Activated CD8-positive, alpha-beta T cell treated with anti-CD3 and anti-CD28 coated beads for 36 hours (primary cell): ENCODE data around the gene FAM13A. TPM values are rescaled to one million over a fixed set of nuclear protein-coding genes. Genes with fewer than 3 reads are reported as not detected.

Source experiments
- ATAC-seq: fragments of 200-7000 bp; cut with Tn5 transposase; one replicate; pipeline ENCODE4 v1.10.0; 2021; ENCODE audit warnings: mild to moderate bottlenecking, moderate library complexity
- CTCF ChIA-PET: fragments of 350-600 bp; sonication (Branson Sonifier 250); formaldehyde crosslinking; loops from one replicate; lab custom pipeline; 2021; ENCODE audit warnings: antibody characterized with exemption; lab: Charles Lee
- POLR2A ChIA-PET: fragments of 350-600 bp; sonication (Branson Sonifier 250); formaldehyde crosslinking; loops from one replicate; lab custom pipeline; 2021; ENCODE audit warnings: antibody characterized with exemption; lab: Charles Lee
- DNase-seq: peaks from one replicate; pipeline ENCODE4 v3.0.0-alpha.2; 2020
- H3K27ac Mint-ChIP-seq: one replicate; pipeline ENCODE4 v1.8.0; 2021; ENCODE audit warnings: mild to moderate bottlenecking, mixed read lengths
- H3K27me3 Mint-ChIP-seq: one replicate; pipeline ENCODE4 v1.8.0; 2021; ENCODE audit warnings: mixed read lengths
- H3K36me3 Mint-ChIP-seq: one replicate; pipeline ENCODE4 v1.8.0; 2021; ENCODE audit warnings: low read depth, mixed read lengths
- H3K4me1 Mint-ChIP-seq: one replicate; pipeline ENCODE4 v1.8.0; 2021; ENCODE audit warnings: low read depth, mixed read lengths
- H3K4me3 Mint-ChIP-seq: one replicate; pipeline ENCODE4 v1.8.0; 2021; ENCODE audit warnings: mild to moderate bottlenecking, moderate library complexity, mixed read lengths
- H3K9me3 Mint-ChIP-seq: one replicate; pipeline ENCODE4 v1.8.0; 2021; ENCODE audit warnings: mixed read lengths
- intact Hi-C: fragments of 100-400 bp; cut with micrococcal nuclease; formaldehyde crosslinking; loops from one replicate; pipeline ENCODE4 v1.10.0; 2022
- total RNA-seq, 2 experiments: library from RNA; stranded (reverse); gene quantifications; one replicate each; pipeline ENCODE4 v1.2.3, GENCODE V29; 2021
- TF ChIP-seq, protein P1 (sequence below): fragments of 200-600 bp; IDR thresholded peaks from one replicate; pipeline ENCODE4 v1.8.0; 2022; ENCODE audit warnings: antibody characterized with exemption, mild to moderate bottlenecking

FAM13A gene
- total RNA-seq, 2 experiments from 2014 or later, result 4.5 to 6.0 TPM

GRCh38 chr4:89001647-89002445 lies 55.1 kb downstream of the FAM13A start:
- intact Hi-C loops, result no loop called here
- Mint-ChIP-seq H3K36me3 (no peaks in the 10 kb centered on the region), H3K27ac (no peak overlapping the region), H3K4me1 (no peaks in the 10 kb centered on the region), H3K27me3 (peaks cover 2% of the 10 kb centered on the region), H3K9me3 (peaks cover 3% of the 10 kb centered on the region), H3K4me3 (no peak overlapping the region)
- ATAC-seq (no peak), DNase-seq (no peak)
- ChIA-PET CTCF (no interaction called here), POLR2A (no interaction called here)
- TF ChIP-seq, protein P1, sequence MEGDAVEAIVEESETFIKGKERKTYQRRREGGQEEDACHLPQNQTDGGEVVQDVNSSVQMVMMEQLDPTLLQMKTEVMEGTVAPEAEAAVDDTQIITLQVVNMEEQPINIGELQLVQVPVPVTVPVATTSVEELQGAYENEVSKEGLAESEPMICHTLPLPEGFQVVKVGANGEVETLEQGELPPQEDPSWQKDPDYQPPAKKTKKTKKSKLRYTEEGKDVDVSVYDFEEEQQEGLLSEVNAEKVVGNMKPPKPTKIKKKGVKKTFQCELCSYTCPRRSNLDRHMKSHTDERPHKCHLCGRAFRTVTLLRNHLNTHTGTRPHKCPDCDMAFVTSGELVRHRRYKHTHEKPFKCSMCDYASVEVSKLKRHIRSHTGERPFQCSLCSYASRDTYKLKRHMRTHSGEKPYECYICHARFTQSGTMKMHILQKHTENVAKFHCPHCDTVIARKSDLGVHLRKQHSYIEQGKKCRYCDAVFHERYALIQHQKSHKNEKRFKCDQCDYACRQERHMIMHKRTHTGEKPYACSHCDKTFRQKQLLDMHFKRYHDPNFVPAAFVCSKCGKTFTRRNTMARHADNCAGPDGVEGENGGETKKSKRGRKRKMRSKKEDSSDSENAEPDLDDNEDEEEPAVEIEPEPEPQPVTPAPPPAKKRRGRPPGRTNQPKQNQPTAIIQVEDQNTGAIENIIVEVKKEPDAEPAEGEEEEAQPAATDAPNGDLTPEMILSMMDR, result no peak

- no peaks in the 10 kb centered on the region for H3K36me3 Mint-ChIP-seq
- ChIA-PET POLR2A (no interaction called here), CTCF (interaction anchor here (2.6 kb wide), 1 partner anchor 23 kb away, joined by 11 read pairs; no protein-coding TSS in a partner anchor)
- TF ChIP-seq, protein P1, result no peak
- intact Hi-C loops, result no loop called here
- peaks cover 2% of the 10 kb centered on the region for H3K27me3 Mint-ChIP-seq
- no peak overlapping the region for H3K27ac Mint-ChIP-seq
- no peak overlapping the region for H3K4me3 Mint-ChIP-seq
- ATAC-seq (no peak), DNase-seq (no peak)
- peaks cover 3% of the 10 kb centered on the region for H3K9me3 Mint-ChIP-seq
- H3K4me1 Mint-ChIP-seq, result no peaks in the 10 kb centered on the region
Measured at GRCh38 chr4:89000844-89001360, 56.1 kb downstream of the FAM13A start.

DNA sequence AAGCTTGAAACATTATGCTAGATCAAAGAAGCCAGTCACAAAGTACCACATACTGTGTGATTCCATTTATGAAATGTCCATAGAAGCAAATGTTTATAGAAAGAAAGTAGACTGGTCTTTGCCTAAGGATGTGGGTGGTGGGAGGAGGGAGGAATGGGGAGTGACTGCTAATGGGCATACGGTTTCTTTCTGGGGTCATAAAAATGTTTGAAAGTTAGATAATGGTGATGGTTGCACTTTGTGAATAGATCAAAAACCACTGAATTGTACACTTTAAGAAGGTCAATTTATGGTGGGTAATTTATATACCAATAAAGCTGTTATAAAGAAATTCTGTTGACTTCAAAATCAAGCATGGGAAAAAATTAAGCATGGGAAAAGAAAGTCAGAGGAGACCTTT lies 56.6 kb downstream of the FAM13A start:
- ChIA-PET POLR2A (no interaction called here), CTCF (interaction anchor here (2.6 kb wide), 1 partner anchor 23 kb away, joined by 11 read pairs; no protein-coding TSS in a partner anchor)
- H3K9me3 Mint-ChIP-seq, result peaks cover 3% of the 10 kb centered on the region
- H3K4me1 Mint-ChIP-seq, result no peaks in the 10 kb centered on the region
- ATAC-seq, result no peak
- DNase-seq, result no peak
- no peaks in the 10 kb centered on the region for H3K36me3 Mint-ChIP-seq
- no peak overlapping the region for H3K27ac Mint-ChIP-seq
- TF ChIP-seq, protein P1, result no peak
- H3K4me3 Mint-ChIP-seq, result no peak overlapping the region
- peaks cover 2% of the 10 kb centered on the region for H3K27me3 Mint-ChIP-seq
- intact Hi-C loops, result no loop called here

GRCh38 chr4:88999392-88999930 lies 57.5 kb downstream of the FAM13A start:
- H3K9me3 Mint-ChIP-seq, result no peaks in the 10 kb centered on the region
- ATAC-seq (no peak), DNase-seq (no peak)
- ChIA-PET POLR2A (no interaction called here), CTCF (interaction anchor here (0.6 to 2.6 kb wide), 3 partner anchors 24 to 180 kb away, joined by 3 to 11 read pairs (median 3); no protein-coding TSS in a partner anchor)
- no peaks in the 10 kb centered on the region for H3K4me1 Mint-ChIP-seq
- H3K27ac Mint-ChIP-seq, result no peak overlapping the region
- TF ChIP-seq, protein P1, result no peak
- no peaks in the 10 kb centered on the region for H3K36me3 Mint-ChIP-seq
- peaks cover 2% of the 10 kb centered on the region for H3K27me3 Mint-ChIP-seq
- intact Hi-C loops, result no loop called here
- no peak overlapping the region for H3K4me3 Mint-ChIP-seq

- H3K9me3 Mint-ChIP-seq, result no peaks in the 10 kb centered on the region
- intact Hi-C loops, result no loop called here
- TF ChIP-seq, protein P1, result no peak
- H3K4me1 Mint-ChIP-seq, result no peaks in the 10 kb centered on the region
- CTCF ChIA-PET, result interaction anchor here (2.1 to 2.6 kb wide), 2 partner anchors 25 to 180 kb away, joined by 5 to 11 read pairs; no protein-coding TSS in a partner anchor
- ATAC-seq, result no peak
- no peak for DNase-seq
- no peak overlapping the region for H3K4me3 Mint-ChIP-seq
- no peak overlapping the region for H3K27ac Mint-ChIP-seq
- POLR2A ChIA-PET, result no interaction called here
- H3K36me3 Mint-ChIP-seq, result no peaks in the 10 kb centered on the region
- peaks cover 2% of the 10 kb centered on the region for H3K27me3 Mint-ChIP-seq
Measured at GRCh38 chr4:88998891-88999290, 58.1 kb downstream of the FAM13A start.
